K562 (cell line): ENCODE results near the gene KPNB1. TPM values are rescaled to one million over a fixed set of nuclear protein-coding genes. Genes with fewer than 3 reads are reported as not detected.

Source experiments
- BCLAF1 ChIP-seq, 2 experiments: fragments of 450-650 bp in 1 of 2; IDR thresholded peaks; 2 replicates each; pipeline ENCODE4 v1.6.1; 2011 to 2017; ENCODE audit warnings: low read depth in 2 of 2, antibody characterized with exemption in 1 of 2, borderline replicate concordance in 1 of 2, low read length in 1 of 2, mild to moderate bottlenecking in 1 of 2, mixed read lengths in 1 of 2; ENCODE audit not compliant: control insufficient read depth in 1 of 2
- BRD4 ChIP-seq: fragments of 200-600 bp; sonication (generic); IDR thresholded peaks from 2 replicates; pipeline ENCODE4 v1.6.1; 2017; ENCODE audit warnings: inconsistent platforms
- CHCHD3 ChIP-seq: fragments of 250-450 bp; sonication (Bioruptor Pico); IDR thresholded peaks from 2 replicates; pipeline ENCODE4 v2.1.2; 2022; ENCODE audit warnings: mild to moderate bottlenecking
- FOXK1 ChIP-seq: sonication (generic); formaldehyde crosslinking; IDR thresholded peaks from 2 replicates; pipeline ENCODE4 v1.8.0; 2022; ENCODE audit warnings: missing genetic modification reagents, mild to moderate bottlenecking, borderline replicate concordance
- HDGF ChIP-seq: fragments of 450-650 bp; IDR thresholded peaks from 2 replicates; pipeline ENCODE4 v1.6.1; 2016
- HOMEZ ChIP-seq: fragments of 250-450 bp; sonication (Bioruptor Pico); IDR thresholded peaks from 2 replicates; pipeline ENCODE4 v1.4.0; 2020; ENCODE audit warnings: mild to moderate bottlenecking, moderate library complexity
- NFRKB ChIP-seq: fragments of 450-650 bp; IDR thresholded peaks from 2 replicates; pipeline ENCODE4 v1.6.1; 2016; ENCODE audit warnings: low read depth
- OTX1 ChIP-seq: fragments of 450-650 bp; formaldehyde crosslinking; IDR thresholded peaks from 2 replicates; pipeline ENCODE4 v1.4.0; 2022; ENCODE audit warnings: mild to moderate bottlenecking
- RBM39 ChIP-seq: fragments of 200-400 bp; formaldehyde crosslinking; optimal IDR thresholded peaks from 2 replicates; pipeline ENCODE3; 2018; ENCODE audit warnings: low read depth, low read length
- SMAD4 ChIP-seq: fragments of 250-450 bp; sonication (Bioruptor Pico); conservative IDR thresholded peaks from 2 replicates; pipeline ENCODE4 v1.8.0; 2021; ENCODE audit warnings: inconsistent platforms, mild to moderate bottlenecking, moderate library complexity
- TCFL5 ChIP-seq: fragments of 250-450 bp; sonication (Bioruptor Pico); conservative IDR thresholded peaks from 2 replicates; pipeline ENCODE4 v1.6.1; 2021; ENCODE audit warnings: mild to moderate bottlenecking, moderate library complexity, matching md5 sums
- VEZF1 ChIP-seq: fragments of 200-800 bp; sonication (Bioruptor generic); IDR thresholded peaks from 2 replicates; pipeline ENCODE4 v1.6.1; 2017; ENCODE audit warnings: missing genetic modification characterization, missing compliant biosample characterization
- ZNF175 ChIP-seq: fragments of 200-800 bp; sonication (Bioruptor generic); IDR thresholded peaks from 2 replicates; pipeline ENCODE4 v1.6.1; 2016; ENCODE audit warnings: low read depth, mild to moderate bottlenecking, missing genetic modification characterization, missing compliant biosample characterization
- ZNF316 ChIP-seq: fragments of 450-650 bp; IDR thresholded peaks from 2 replicates; pipeline ENCODE4 v1.6.1; 2016
- ZNF436 ChIP-seq: fragments of 250-450, 450-650 bp; sonication (Bioruptor Pico); formaldehyde crosslinking; IDR thresholded peaks from 2 replicates; pipeline ENCODE4 v1.7.0; 2020; ENCODE audit warnings: mild to moderate bottlenecking
- ZNF584 ChIP-seq: fragments of 200-800 bp; sonication (Bioruptor generic); IDR thresholded peaks from 2 replicates; pipeline ENCODE4 v1.6.1; 2016; ENCODE audit warnings: low read depth, mild to moderate bottlenecking, missing genetic modification characterization, missing compliant biosample characterization
- ZNF592 ChIP-seq: fragments of 450-650 bp; IDR thresholded peaks from 2 replicates; pipeline ENCODE4 v1.6.1; 2017; ENCODE audit warnings: antibody characterized with exemption, mild to moderate bottlenecking
- ZNF780A ChIP-seq: fragments of 250-450 bp; sonication (Bioruptor Pico); IDR thresholded peaks from 2 replicates; pipeline ENCODE4 v1.5.0; 2021; ENCODE audit warnings: mild to moderate bottlenecking
- polyA plus RNA-seq, 8 experiments: library from polyadenylated mRNA; depleted of rRNA in 4 of 8; stranded (reverse) in 5 of 8; unstranded in 3 of 8; fragments of >200 nt; fragmentation: Nextera tagmentation in 2 of 8; fragmentation: Illumina TruSeq in 1 of 8; extraction: Ambion mirVana in 2 of 8; extraction: Trizol in 1 of 8; gene quantifications; 2 replicates each; pipeline versions ENCODE4 v1.2.1 to v1.2.3, GENCODE V29; 2011 to 2014; ENCODE audit warnings: inconsistent platforms in 1 of 8, missing spikeins in 1 of 8
- total RNA-seq, 7 experiments: library from RNA; depleted of rRNA in 6 of 7; stranded (reverse); fragments of >200 nt in 6 of 7; fragmentation: Illumina TruSeq in 2 of 7; extraction: Trizol in 2 of 7; gene quantifications; 2 replicates each; pipeline versions ENCODE4 v1.2.1 to v1.2.3, GENCODE V29; 2011 to 2021; ENCODE audit warnings: low replicate concordance in 1 of 7

The KPNB1 gene
- total and polyA plus RNA-seq, 9 of the 15 experiments (the other 6 are each of a cell fraction or from before 2014, with no cell fraction given), result 154 to 622 (median 354) TPM

- TF ChIP-seq CHCHD3 (no peak), BRD4 (no peak), VEZF1 (CRISPR knock-in tag) (peak; percentile 64), TCFL5 (CRISPR knock-in tag) (no peak), ZNF584 (CRISPR knock-in tag) (no peak), HOMEZ (CRISPR knock-in tag) (no peak), ZNF436 (CRISPR knock-in tag) (no peak), ZNF316 (peak; percentile 48), HDGF (no peak), ZNF175 (CRISPR knock-in tag) (no peak), OTX1 (CRISPR knock-in tag) (no peak), NFRKB (no peak), FOXK1 (CRISPR knock-in tag) (no peak), RBM39 (no peak), BCLAF1 (IDR thresholded peaks at IDR 0.05; ENCODE audit: borderline replicate concordance in 1 of 2, control insufficient read depth in 1 of 2, low read depth in 2 of 2, low read length in 1 of 2) (no peak), SMAD4 (CRISPR knock-in tag) (no peak), ZNF780A (CRISPR knock-in tag) (no peak), ZNF592 (no peak)
Measured at GRCh38 chr17:47719411-47720152, 69.9 kb downstream of the KPNB1 start (continued).
